AG04450 (cell line): ENCODE data around the gene MEGF10. TPM values are rescaled to one million over a fixed set of nuclear protein-coding genes. Genes with fewer than 3 reads are reported as not detected.

Source experiments
- CTCF ChIA-PET: fragments of 300-600, 350-600 bp; formaldehyde crosslinking; extraction: SDS; loops from one replicate; lab custom pipeline; 2022; ENCODE audit warnings: antibody characterized with exemption, inconsistent platforms; lab: Charles Lee
- POLR2A ChIA-PET: fragments of 350-600 bp; formaldehyde crosslinking; extraction: SDS; loops from one replicate; lab custom pipeline; 2021; ENCODE audit warnings: antibody characterized with exemption, inconsistent platforms; lab: Yijun Ruan, JAX
- DNase-seq: peaks from one replicate; pipeline ENCODE4 v3.0.0-alpha.2; 2011; ENCODE audit warnings: low read depth, low spot score
- H3K27ac ChIP-seq: one replicate; pipeline ENCODE4 v1.5.1; 2012; ENCODE audit warnings: low read depth, low read length, control low read depth
- H3K27me3 ChIP-seq: one replicate; pipeline ENCODE4 v1.6.0; 2012; ENCODE audit warnings: low read length; ENCODE audit not compliant: control insufficient read depth, insufficient read depth
- H3K4me3 ChIP-seq: 2 replicates; pipeline ENCODE4 v1.5.1; 2011; ENCODE audit warnings: mild to moderate bottlenecking, low read depth, low read length, control low read depth
- H3K9me3 ChIP-seq: 2 replicates; pipeline ENCODE4 v1.5.1; 2012; ENCODE audit warnings: low read length; ENCODE audit not compliant: control insufficient read depth, insufficient read depth
- polyA plus RNA-seq: library from polyadenylated mRNA; depleted of rRNA; stranded (reverse); fragments of >200 nt; gene quantifications from 2 replicates; pipeline ENCODE4 v1.2.3, GENCODE V29; 2011
- TF ChIP-seq, protein P1 (sequence below): IDR thresholded peaks from 2 replicates; pipeline ENCODE4 v1.5.1; 2011; ENCODE audit warnings: low read depth, low read length, control low read depth, inconsistent platforms

The MEGF10 gene
- polyA plus RNA-seq, 1 experiment = not detected

GRCh38 chr5:127353796-127354195 lies 63.2 kb downstream of the MEGF10 start:
- Histone ChIP-seq H3K9me3 (no peaks in the 10 kb centered on the region), H3K4me3 (no peak overlapping the region), H3K27ac (no peak overlapping the region), H3K27me3 (peaks cover 8% of the 10 kb centered on the region)
- ChIA-PET POLR2A (no interaction called here), CTCF (no interaction called here)
- DNase-seq = no peak
- TF ChIP-seq, protein P1, sequence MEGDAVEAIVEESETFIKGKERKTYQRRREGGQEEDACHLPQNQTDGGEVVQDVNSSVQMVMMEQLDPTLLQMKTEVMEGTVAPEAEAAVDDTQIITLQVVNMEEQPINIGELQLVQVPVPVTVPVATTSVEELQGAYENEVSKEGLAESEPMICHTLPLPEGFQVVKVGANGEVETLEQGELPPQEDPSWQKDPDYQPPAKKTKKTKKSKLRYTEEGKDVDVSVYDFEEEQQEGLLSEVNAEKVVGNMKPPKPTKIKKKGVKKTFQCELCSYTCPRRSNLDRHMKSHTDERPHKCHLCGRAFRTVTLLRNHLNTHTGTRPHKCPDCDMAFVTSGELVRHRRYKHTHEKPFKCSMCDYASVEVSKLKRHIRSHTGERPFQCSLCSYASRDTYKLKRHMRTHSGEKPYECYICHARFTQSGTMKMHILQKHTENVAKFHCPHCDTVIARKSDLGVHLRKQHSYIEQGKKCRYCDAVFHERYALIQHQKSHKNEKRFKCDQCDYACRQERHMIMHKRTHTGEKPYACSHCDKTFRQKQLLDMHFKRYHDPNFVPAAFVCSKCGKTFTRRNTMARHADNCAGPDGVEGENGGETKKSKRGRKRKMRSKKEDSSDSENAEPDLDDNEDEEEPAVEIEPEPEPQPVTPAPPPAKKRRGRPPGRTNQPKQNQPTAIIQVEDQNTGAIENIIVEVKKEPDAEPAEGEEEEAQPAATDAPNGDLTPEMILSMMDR = no peak

DNA sequence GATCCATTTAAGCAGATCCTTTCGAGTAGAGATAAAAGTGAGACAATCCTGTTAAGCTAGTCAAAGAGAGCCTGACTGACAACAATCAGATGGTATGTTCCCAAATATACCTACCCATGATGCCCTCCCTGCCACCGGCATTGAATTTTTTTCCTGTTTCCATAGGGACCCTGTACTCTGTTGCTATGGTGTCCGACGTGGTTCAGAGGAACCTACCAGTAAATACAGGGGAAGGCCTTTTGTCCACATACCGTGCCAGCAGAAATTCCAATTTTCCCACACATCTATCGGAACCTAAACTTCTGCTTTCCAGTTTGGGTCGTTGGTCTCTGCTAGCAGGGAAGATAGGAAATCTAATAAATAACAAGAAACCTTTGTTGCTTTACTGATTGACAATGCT lies 64.7 kb downstream of the MEGF10 start:
- H3K9me3 ChIP-seq = no peaks in the 10 kb centered on the region
- no peak for DNase-seq
- TF ChIP-seq, protein P1 = no peak
- ChIA-PET CTCF (no interaction called here), POLR2A (no interaction called here)
- H3K4me3 ChIP-seq = no peak overlapping the region
- no peak overlapping the region for H3K27ac ChIP-seq
- H3K27me3 ChIP-seq = peaks cover 8% of the 10 kb centered on the region

DNA sequence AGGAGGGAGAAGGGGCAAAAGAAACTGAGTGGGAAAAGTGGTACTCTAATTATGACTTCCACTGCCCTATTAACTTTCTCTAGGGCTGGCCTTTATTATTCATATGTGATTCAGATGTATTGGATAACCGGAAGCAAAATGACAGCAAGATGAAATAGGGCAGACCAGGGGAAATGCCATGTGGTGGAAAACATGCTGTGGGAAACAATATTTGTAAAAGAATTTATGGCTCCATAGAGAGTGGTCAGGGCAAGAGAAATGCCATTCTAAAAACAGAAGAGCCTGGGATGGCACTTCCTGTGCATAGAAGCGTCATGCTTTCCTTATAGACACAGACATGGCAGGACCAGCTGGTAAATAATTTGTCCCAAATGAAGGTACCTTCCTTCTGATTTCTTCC lies 67.7 kb downstream of the MEGF10 start:
- Histone ChIP-seq H3K27ac (no peak overlapping the region), H3K4me3 (no peak overlapping the region), H3K9me3 (no peaks in the 10 kb centered on the region), H3K27me3 (peaks cover 8% of the 10 kb centered on the region)
- TF ChIP-seq, protein P1 = no peak
- CTCF ChIA-PET = interaction anchor here (1.3 kb wide), 1 partner anchor 520 kb away, joined by 3 read pairs; no protein-coding TSS in a partner anchor
- POLR2A ChIA-PET = no interaction called here
- no peak for DNase-seq

- CTCF ChIA-PET = interaction anchor here (1.3 to 1.4 kb wide), 2 partner anchors 134 to 521 kb away, joined by 3 to 7 read pairs; no protein-coding TSS in a partner anchor
Measured at GRCh38 chr5:127358740-127359139, 68.1 kb downstream of the MEGF10 start.

GRCh38 chr5:127359502-127359901 lies 68.9 kb downstream of the MEGF10 start:
- TF ChIP-seq, protein P1 = no peak
- DNase-seq = no peak
- ChIA-PET POLR2A (no interaction called here), CTCF (interaction anchor here (1.3 to 1.4 kb wide), 2 partner anchors 133 to 522 kb away, joined by 3 to 7 read pairs; no protein-coding TSS in a partner anchor)
- Histone ChIP-seq H3K27ac (no peak overlapping the region), H3K27me3 (peaks cover 8% of the 10 kb centered on the region), H3K9me3 (no peaks in the 10 kb centered on the region), H3K4me3 (no peak overlapping the region)

More at GRCh38 chr5:127358740-127359139, 68.1 kb downstream of the MEGF10 start:
- POLR2A ChIA-PET = interaction anchor here (0.7 kb wide), 1 partner anchor 12 kb away, joined by 3 read pairs; no protein-coding TSS in a partner anchor
- no peak overlapping the region for H3K4me3 ChIP-seq
- peaks cover 8% of the 10 kb centered on the region for H3K27me3 ChIP-seq
- DNase-seq = no peak
- TF ChIP-seq, protein P1 = no peak
- no peak overlapping the region for H3K27ac ChIP-seq
- no peaks in the 10 kb centered on the region for H3K9me3 ChIP-seq
